ENCODE measurements around the gene ANKRD13B.

The ANKRD13B gene

GRCh38 chr17:29591737-29592608, 959 bp upstream of the ANKRD13B start:
- no peaks in the 10 kb centered on the region for H3K27me3 Mint-ChIP-seq

GRCh38 chr17:29593591-29594518, 923 bp downstream of the ANKRD13B start:
- peaks cover 28% of the 10 kb centered on the region for H3K4me1 Mint-ChIP-seq
- H3K36me3 Mint-ChIP-seq = no peaks in the 10 kb centered on the region
- DNase-seq (ENCODE audit: low spot score in 2 of 2) (no peak), ATAC-seq (ENCODE audit: low read depth) (no peak)
- peak overlapping the region; percentile 82 for H3K4me3 Mint-ChIP-seq
- no peaks in the 10 kb centered on the region for H3K9me3 Mint-ChIP-seq
- no peak overlapping the region for H3K27ac Mint-ChIP-seq
- H3K27me3 Mint-ChIP-seq = no peaks in the 10 kb centered on the region

More at GRCh38 chr17:29591737-29592608, 959 bp upstream of the ANKRD13B start:
- peaks cover 40% of the 10 kb centered on the region for H3K4me1 Mint-ChIP-seq
- no peaks in the 10 kb centered on the region for H3K9me3 Mint-ChIP-seq
- H3K4me3 Mint-ChIP-seq = peak overlapping the region; percentile 91
- H3K27ac Mint-ChIP-seq = no peak overlapping the region
- no peaks in the 10 kb centered on the region for H3K36me3 Mint-ChIP-seq
- ATAC-seq (ENCODE audit: low read depth) = peak; percentile 46
- DNase-seq (ENCODE audit: low spot score in 2 of 2) = peak; percentile 78 to 91

- H3K4me1 Mint-ChIP-seq = peaks cover 28% of the 10 kb centered on the region
- H3K36me3 Mint-ChIP-seq = no peaks in the 10 kb centered on the region
- ATAC-seq (ENCODE audit: low read depth) (no peak), DNase-seq (ENCODE audit: low spot score in 2 of 2) (no peak)
- H3K9me3 Mint-ChIP-seq = no peaks in the 10 kb centered on the region
- no peak overlapping the region for H3K27ac Mint-ChIP-seq
- H3K27me3 Mint-ChIP-seq = no peaks in the 10 kb centered on the region
- peak overlapping the region; percentile 72 for H3K4me3 Mint-ChIP-seq
Observed at GRCh38 chr17:29594519-29595090, 1.7 kb downstream of the ANKRD13B start.

GRCh38 chr17:29595107-29595942, 2.4 kb downstream of the ANKRD13B start:
- Mint-ChIP-seq H3K27ac (no peak overlapping the region), H3K36me3 (no peaks in the 10 kb centered on the region), H3K27me3 (no peaks in the 10 kb centered on the region), H3K9me3 (no peaks in the 10 kb centered on the region), H3K4me1 (peaks cover 22% of the 10 kb centered on the region), H3K4me3 (peak overlapping the region; percentile 72)
- ATAC-seq (ENCODE audit: low read depth) (no peak), DNase-seq (ENCODE audit: low spot score in 2 of 2) (no peak)

GRCh38 chr17:29595943-29596774, 3.2 kb downstream of the ANKRD13B start:
- Mint-ChIP-seq H3K4me1 (peaks cover 15% of the 10 kb centered on the region), H3K9me3 (no peaks in the 10 kb centered on the region), H3K4me3 (no peak overlapping the region), H3K36me3 (no peaks in the 10 kb centered on the region), H3K27me3 (no peaks in the 10 kb centered on the region), H3K27ac (no peak overlapping the region)
- ATAC-seq (ENCODE audit: low read depth) = no peak
- DNase-seq (ENCODE audit: low spot score in 2 of 2) = no peak

GRCh38 chr17:29596811-29597210, 3.9 kb downstream of the ANKRD13B start:
- DNase-seq (ENCODE audit: low spot score in 2 of 2) = no peak
- no peaks in the 10 kb centered on the region for H3K27me3 Mint-ChIP-seq
- no peaks in the 10 kb centered on the region for H3K36me3 Mint-ChIP-seq
- H3K9me3 Mint-ChIP-seq = no peaks in the 10 kb centered on the region
- peaks cover 8% of the 10 kb centered on the region for H3K4me1 Mint-ChIP-seq
- ATAC-seq (ENCODE audit: low read depth) = no peak
- no peak overlapping the region for H3K4me3 Mint-ChIP-seq
- no peak overlapping the region for H3K27ac Mint-ChIP-seq

GRCh38 chr17:29597361-29598172, 4.6 kb downstream of the ANKRD13B start:
- DNase-seq (ENCODE audit: low spot score in 2 of 2) = no peak
- Mint-ChIP-seq H3K4me1 (peaks cover 4% of the 10 kb centered on the region), H3K27me3 (no peaks in the 10 kb centered on the region), H3K9me3 (no peaks in the 10 kb centered on the region), H3K4me3 (no peak overlapping the region), H3K36me3 (no peaks in the 10 kb centered on the region), H3K27ac (no peak overlapping the region)
- ATAC-seq (ENCODE audit: low read depth) = no peak

GRCh38 chr17:29603109-29603674, 10.3 kb downstream of the ANKRD13B start:
- Mint-ChIP-seq H3K36me3 (no peaks in the 10 kb centered on the region), H3K27me3 (no peaks in the 10 kb centered on the region), H3K4me3 (no peak overlapping the region), H3K27ac (no peak overlapping the region), H3K4me1 (no peaks in the 10 kb centered on the region), H3K9me3 (no peaks in the 10 kb centered on the region)
- ATAC-seq (ENCODE audit: low read depth) = no peak
- no peak for DNase-seq (ENCODE audit: low spot score in 2 of 2)

- Mint-ChIP-seq H3K4me1 (no peaks in the 10 kb centered on the region), H3K27ac (no peak overlapping the region), H3K9me3 (no peaks in the 10 kb centered on the region), H3K36me3 (no peaks in the 10 kb centered on the region), H3K27me3 (no peaks in the 10 kb centered on the region), H3K4me3 (no peak overlapping the region)
- DNase-seq (ENCODE audit: low spot score in 2 of 2) = no peak
- no peak for ATAC-seq (ENCODE audit: low read depth)
Observed at GRCh38 chr17:29607557-29608195, 14.7 kb downstream of the ANKRD13B start.

- no peaks in the 10 kb centered on the region for H3K9me3 Mint-ChIP-seq
- H3K27ac Mint-ChIP-seq = no peak overlapping the region
- H3K36me3 Mint-ChIP-seq = no peaks in the 10 kb centered on the region
- H3K4me3 Mint-ChIP-seq = no peak overlapping the region
- peaks cover 2% of the 10 kb centered on the region for H3K4me1 Mint-ChIP-seq
- ATAC-seq (ENCODE audit: low read depth) (no peak), DNase-seq (ENCODE audit: low spot score in 2 of 2) (no peak)
- no peaks in the 10 kb centered on the region for H3K27me3 Mint-ChIP-seq
Observed at GRCh38 chr17:29608986-29609385, 16.1 kb downstream of the ANKRD13B start.

- no peak overlapping the region for H3K27ac Mint-ChIP-seq
- no peaks in the 10 kb centered on the region for H3K27me3 Mint-ChIP-seq
- H3K36me3 Mint-ChIP-seq = no peaks in the 10 kb centered on the region
- no peak overlapping the region for H3K4me3 Mint-ChIP-seq
- peaks cover 10% of the 10 kb centered on the region for H3K4me1 Mint-ChIP-seq
- no peaks in the 10 kb centered on the region for H3K9me3 Mint-ChIP-seq
- ATAC-seq (ENCODE audit: low read depth) (no peak), DNase-seq (ENCODE audit: low spot score in 2 of 2) (no peak)
Observed at GRCh38 chr17:29610395-29610794, 17.5 kb downstream of the ANKRD13B start.

Data from memory B cell (primary cell).